GM12878 (cell line): Measurements from ENCODE around the gene DNASE1. TPM values are rescaled to one million over a fixed set of nuclear protein-coding genes. Genes with fewer than 3 reads are reported as not detected.

ENCODE experiments used
- HDAC2 ChIP-seq: fragments of 200-600 bp; sonication (generic); IDR thresholded peaks from 2 replicates; pipeline ENCODE4 v1.6.1; 2017
- NR2C2 ChIP-seq: IDR thresholded peaks from 2 replicates; pipeline ENCODE4 v1.6.1; 2011; ENCODE audit warnings: borderline replicate concordance, low read depth; ENCODE audit not compliant: control insufficient read depth, insufficient read length
- RFX5 ChIP-seq: IDR thresholded peaks from 2 replicates; pipeline ENCODE4 v1.6.1; 2011; ENCODE audit warnings: low read depth, low read length, improper control_type of control experiment
- SMAD1 ChIP-seq: fragments of 450-650 bp; IDR thresholded peaks from 2 replicates; pipeline ENCODE4 v1.6.1; 2018; ENCODE audit warnings: mild to moderate bottlenecking, low read depth; ENCODE audit not compliant: partially characterized antibody
- SPI1 ChIP-seq: IDR thresholded peaks from 2 replicates; pipeline ENCODE4 v1.6.1; 2011; ENCODE audit warnings: low read depth, mild to moderate bottlenecking, low read length, moderate library complexity, borderline replicate concordance; ENCODE audit not compliant: insufficient read depth
- polyA plus RNA-seq, 11 experiments: library from polyadenylated mRNA; depleted of rRNA in 4 of 11; unstranded in 6 of 11; stranded (reverse) in 5 of 11; fragments of >200 nt; fragmentation: Nextera tagmentation in 4 of 11; fragmentation: Illumina TruSeq in 1 of 11; extraction: Ambion mirVana in 4 of 11; extraction: Trizol in 1 of 11; gene quantifications; 1 replicate in 1 of 11; 2 replicates in 10 of 11; pipeline versions ENCODE4 v1.2.1 to v1.2.3, GENCODE V29; 2011 to 2016; ENCODE audit warnings: inconsistent platforms in 2 of 11, missing spikeins in 2 of 11, low read depth in 1 of 11
- total RNA-seq, 4 experiments: library from RNA; depleted of rRNA in 3 of 4; stranded (reverse); fragments of >200 nt in 3 of 4; fragmentation: Illumina TruSeq in 1 of 4; extraction: Trizol in 1 of 4; gene quantifications; 2 replicates each; pipeline versions ENCODE4 v1.2.1 to v1.2.3, GENCODE V29; 2013 to 2021
- TF ChIP-seq, protein P1 (sequence below): fragments of 450-650 bp; IDR thresholded peaks from 2 replicates; pipeline ENCODE4 v1.6.1; 2017; ENCODE audit warnings: mild to moderate bottlenecking, moderate library complexity
- TF ChIP-seq, protein P2 (sequence below): IDR thresholded peaks from 2 replicates; pipeline ENCODE4 v1.6.1; 2011; ENCODE audit warnings: borderline replicate concordance, low read depth, mild to moderate bottlenecking, moderate library complexity, mixed read lengths, low read length; ENCODE audit not compliant: insufficient read depth; ENCODE audit errors: extremely low read length
- TF ChIP-seq, protein P3 (sequence below): IDR thresholded peaks from 2 replicates; pipeline ENCODE4 v1.6.1; 2011; ENCODE audit warnings: borderline replicate concordance, low read depth, mild to moderate bottlenecking, moderate library complexity, low read length; ENCODE audit not compliant: insufficient read depth, poor library complexity, severe bottlenecking

Gene DNASE1
- total and polyA plus RNA-seq, 10 of the 15 experiments (the other 5 are each of a cell fraction or from before 2014, with no cell fraction given) = 0.23 to 12.0 (median 7.9) TPM

GRCh38 chr16:3706253-3707012 is 51.9 kb downstream of the DNASE1 start (continued):
- TF ChIP-seq, protein P1, sequence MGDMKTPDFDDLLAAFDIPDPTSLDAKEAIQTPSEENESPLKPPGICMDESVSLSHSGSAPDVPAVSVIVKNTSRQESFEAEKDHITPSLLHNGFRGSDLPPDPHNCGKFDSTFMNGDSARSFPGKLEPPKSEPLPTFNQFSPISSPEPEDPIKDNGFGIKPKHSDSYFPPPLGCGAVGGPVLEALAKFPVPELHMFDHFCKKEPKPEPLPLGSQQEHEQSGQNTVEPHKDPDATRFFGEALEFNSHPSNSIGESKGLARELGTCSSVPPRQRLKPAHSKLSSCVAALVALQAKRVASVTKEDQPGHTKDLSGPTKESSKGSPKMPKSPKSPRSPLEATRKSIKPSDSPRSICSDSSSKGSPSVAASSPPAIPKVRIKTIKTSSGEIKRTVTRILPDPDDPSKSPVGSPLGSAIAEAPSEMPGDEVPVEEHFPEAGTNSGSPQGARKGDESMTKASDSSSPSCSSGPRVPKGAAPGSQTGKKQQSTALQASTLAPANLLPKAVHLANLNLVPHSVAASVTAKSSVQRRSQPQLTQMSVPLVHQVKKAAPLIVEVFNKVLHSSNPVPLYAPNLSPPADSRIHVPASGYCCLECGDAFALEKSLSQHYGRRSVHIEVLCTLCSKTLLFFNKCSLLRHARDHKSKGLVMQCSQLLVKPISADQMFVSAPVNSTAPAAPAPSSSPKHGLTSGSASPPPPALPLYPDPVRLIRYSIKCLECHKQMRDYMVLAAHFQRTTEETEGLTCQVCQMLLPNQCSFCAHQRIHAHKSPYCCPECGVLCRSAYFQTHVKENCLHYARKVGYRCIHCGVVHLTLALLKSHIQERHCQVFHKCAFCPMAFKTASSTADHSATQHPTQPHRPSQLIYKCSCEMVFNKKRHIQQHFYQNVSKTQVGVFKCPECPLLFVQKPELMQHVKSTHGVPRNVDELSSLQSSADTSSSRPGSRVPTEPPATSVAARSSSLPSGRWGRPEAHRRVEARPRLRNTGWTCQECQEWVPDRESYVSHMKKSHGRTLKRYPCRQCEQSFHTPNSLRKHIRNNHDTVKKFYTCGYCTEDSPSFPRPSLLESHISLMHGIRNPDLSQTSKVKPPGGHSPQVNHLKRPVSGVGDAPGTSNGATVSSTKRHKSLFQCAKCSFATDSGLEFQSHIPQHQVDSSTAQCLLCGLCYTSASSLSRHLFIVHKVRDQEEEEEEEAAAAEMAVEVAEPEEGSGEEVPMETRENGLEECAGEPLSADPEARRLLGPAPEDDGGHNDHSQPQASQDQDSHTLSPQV = no peak
- TF ChIP-seq SMAD1 = no peak
- no peak for TF ChIP-seq SPI1
- no peak for TF ChIP-seq RFX5
- TF ChIP-seq, protein P2, sequence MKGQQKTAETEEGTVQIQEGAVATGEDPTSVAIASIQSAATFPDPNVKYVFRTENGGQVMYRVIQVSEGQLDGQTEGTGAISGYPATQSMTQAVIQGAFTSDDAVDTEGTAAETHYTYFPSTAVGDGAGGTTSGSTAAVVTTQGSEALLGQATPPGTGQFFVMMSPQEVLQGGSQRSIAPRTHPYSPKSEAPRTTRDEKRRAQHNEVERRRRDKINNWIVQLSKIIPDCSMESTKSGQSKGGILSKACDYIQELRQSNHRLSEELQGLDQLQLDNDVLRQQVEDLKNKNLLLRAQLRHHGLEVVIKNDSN = no peak
- TF ChIP-seq HDAC2 = no peak
- TF ChIP-seq, protein P3, sequence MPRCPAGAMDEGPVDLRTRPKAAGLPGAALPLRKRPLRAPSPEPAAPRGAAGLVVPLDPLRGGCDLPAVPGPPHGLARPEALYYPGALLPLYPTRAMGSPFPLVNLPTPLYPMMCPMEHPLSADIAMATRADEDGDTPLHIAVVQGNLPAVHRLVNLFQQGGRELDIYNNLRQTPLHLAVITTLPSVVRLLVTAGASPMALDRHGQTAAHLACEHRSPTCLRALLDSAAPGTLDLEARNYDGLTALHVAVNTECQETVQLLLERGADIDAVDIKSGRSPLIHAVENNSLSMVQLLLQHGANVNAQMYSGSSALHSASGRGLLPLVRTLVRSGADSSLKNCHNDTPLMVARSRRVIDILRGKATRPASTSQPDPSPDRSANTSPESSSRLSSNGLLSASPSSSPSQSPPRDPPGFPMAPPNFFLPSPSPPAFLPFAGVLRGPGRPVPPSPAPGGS = no peak
- no peak for TF ChIP-seq NR2C2

Other genes with a start within 250 kb of the DNASE1 start
Only the 7 nearest of the 8 such genes appear.
- gene ZNF597, start 211.2 kb upstream of the DNASE1 start, total RNA-seq (2014; rRNA removed) = 2.4 TPM in 2 replicates
- 2.8 TPM in 2 replicates for gene ZNF597, start 211.2 kb upstream of the DNASE1 start, total RNA-seq (2014; rRNA removed; fragmentation: Illumina TruSeq; extraction: Trizol)
- gene ZNF597, start 211.2 kb upstream of the DNASE1 start, total RNA-seq (2021) = 1.9 and 2.0 TPM in 2 replicates
- 2.7 and 3.1 TPM in 2 replicates for gene ZNF597, start 211.2 kb upstream of the DNASE1 start, polyA plus RNA-seq (2011; rRNA removed)
- gene ZNF597, start 211.2 kb upstream of the DNASE1 start, polyA plus RNA-seq (2014; fragmentation: Illumina TruSeq; extraction: Trizol) = 2.0 and 2.8 TPM in 2 replicates
- under 1 TPM; 0.80 to 0.85 TPM for gene ZNF597, start 211.2 kb upstream of the DNASE1 start, polyA plus RNA-seq (2014; fragmentation: Nextera tagmentation; extraction: Ambion mirVana)
- gene ZNF597, start 211.2 kb upstream of the DNASE1 start, polyA plus RNA-seq (2014; rRNA removed) = 1.2 and 1.5 TPM in 2 replicates
- gene ZNF597, start 211.2 kb upstream of the DNASE1 start, polyA plus RNA-seq (2016; fragmentation: Nextera tagmentation; extraction: Ambion mirVana) = 1 to 10 TPM; 1.3 to 2.8 TPM
- gene NAA60, start 211.0 kb upstream of the DNASE1 start, total RNA-seq (2014; rRNA removed) = 17.6 and 19.3 TPM in 2 replicates
- gene NAA60, start 211.0 kb upstream of the DNASE1 start, total RNA-seq (2014; rRNA removed; fragmentation: Illumina TruSeq; extraction: Trizol) = 10.9 and 15.6 TPM in 2 replicates
- gene NAA60, start 211.0 kb upstream of the DNASE1 start, total RNA-seq (2021) = 38.6 and 39.7 TPM in 2 replicates
- gene NAA60, start 211.0 kb upstream of the DNASE1 start, polyA plus RNA-seq (2011; rRNA removed) = 24.3 and 30.8 TPM in 2 replicates
- 42.5 and 54.7 TPM in 2 replicates for gene NAA60, start 211.0 kb upstream of the DNASE1 start, polyA plus RNA-seq (2014; fragmentation: Illumina TruSeq; extraction: Trizol)
- gene NAA60, start 211.0 kb upstream of the DNASE1 start, polyA plus RNA-seq (2014; fragmentation: Nextera tagmentation; extraction: Ambion mirVana) = 1 to 10 TPM; 6.2 to 9.1 TPM
- gene NAA60, start 211.0 kb upstream of the DNASE1 start, polyA plus RNA-seq (2014; rRNA removed) = 32.2 and 39.1 TPM in 2 replicates
- 10 to 100 TPM; 38.4 to 43.1 TPM for gene NAA60, start 211.0 kb upstream of the DNASE1 start, polyA plus RNA-seq (2016; fragmentation: Nextera tagmentation; extraction: Ambion mirVana)
- not detected in 2 replicates for gene C16orf90, start 159.2 kb upstream of the DNASE1 start, total RNA-seq (2014; rRNA removed)
- not detected in 2 replicates for gene C16orf90, start 159.2 kb upstream of the DNASE1 start, total RNA-seq (2014; rRNA removed; fragmentation: Illumina TruSeq; extraction: Trizol)
- gene C16orf90, start 159.2 kb upstream of the DNASE1 start, total RNA-seq (2021) = not detected in 2 replicates
- gene C16orf90, start 159.2 kb upstream of the DNASE1 start, polyA plus RNA-seq (2011; rRNA removed) = not detected in 2 replicates
- not detected in 2 replicates for gene C16orf90, start 159.2 kb upstream of the DNASE1 start, polyA plus RNA-seq (2014; fragmentation: Illumina TruSeq; extraction: Trizol)
- gene C16orf90, start 159.2 kb upstream of the DNASE1 start, polyA plus RNA-seq (2014; fragmentation: Nextera tagmentation; extraction: Ambion mirVana) = not detected
- not detected in 2 replicates for gene C16orf90, start 159.2 kb upstream of the DNASE1 start, polyA plus RNA-seq (2014; rRNA removed)
- not detected for gene C16orf90, start 159.2 kb upstream of the DNASE1 start, polyA plus RNA-seq (2016; fragmentation: Nextera tagmentation; extraction: Ambion mirVana)
- 3.8 and 6.0 TPM in 2 replicates for gene CLUAP1, start 153.7 kb upstream of the DNASE1 start, total RNA-seq (2014; rRNA removed)
- 8.5 and 11.2 TPM in 2 replicates for gene CLUAP1, start 153.7 kb upstream of the DNASE1 start, total RNA-seq (2014; rRNA removed; fragmentation: Illumina TruSeq; extraction: Trizol)
- gene CLUAP1, start 153.7 kb upstream of the DNASE1 start, total RNA-seq (2021) = 6.9 and 7.1 TPM in 2 replicates
- 15.0 and 19.5 TPM in 2 replicates for gene CLUAP1, start 153.7 kb upstream of the DNASE1 start, polyA plus RNA-seq (2011; rRNA removed)
- 8.2 and 14.5 TPM in 2 replicates for gene CLUAP1, start 153.7 kb upstream of the DNASE1 start, polyA plus RNA-seq (2014; fragmentation: Illumina TruSeq; extraction: Trizol)
- gene CLUAP1, start 153.7 kb upstream of the DNASE1 start, polyA plus RNA-seq (2014; fragmentation: Nextera tagmentation; extraction: Ambion mirVana) = 10 to 100 TPM; 14.9 to 16.2 TPM
- 5.0 and 7.9 TPM in 2 replicates for gene CLUAP1, start 153.7 kb upstream of the DNASE1 start, polyA plus RNA-seq (2014; rRNA removed)
- 10 to 100 TPM; 14.6 to 15.1 TPM for gene CLUAP1, start 153.7 kb upstream of the DNASE1 start, polyA plus RNA-seq (2016; fragmentation: Nextera tagmentation; extraction: Ambion mirVana)
- 14.1 and 15.0 TPM in 2 replicates for gene NLRC3, start 77.3 kb upstream of the DNASE1 start, total RNA-seq (2014; rRNA removed)
- gene NLRC3, start 77.3 kb upstream of the DNASE1 start, total RNA-seq (2014; rRNA removed; fragmentation: Illumina TruSeq; extraction: Trizol) = 7.9 and 8.2 TPM in 2 replicates
- 17.8 and 18.2 TPM in 2 replicates for gene NLRC3, start 77.3 kb upstream of the DNASE1 start, total RNA-seq (2021)
- 6.7 and 6.8 TPM in 2 replicates for gene NLRC3, start 77.3 kb upstream of the DNASE1 start, polyA plus RNA-seq (2011; rRNA removed)
- gene NLRC3, start 77.3 kb upstream of the DNASE1 start, polyA plus RNA-seq (2014; fragmentation: Illumina TruSeq; extraction: Trizol) = 9.2 and 9.4 TPM in 2 replicates
- 1 to 10 TPM; 2.2 to 2.4 TPM for gene NLRC3, start 77.3 kb upstream of the DNASE1 start, polyA plus RNA-seq (2014; fragmentation: Nextera tagmentation; extraction: Ambion mirVana)
- 11.1 and 11.2 TPM in 2 replicates for gene NLRC3, start 77.3 kb upstream of the DNASE1 start, polyA plus RNA-seq (2014; rRNA removed)
- 1 to 10 TPM; 6.1 to 6.9 TPM for gene NLRC3, start 77.3 kb upstream of the DNASE1 start, polyA plus RNA-seq (2016; fragmentation: Nextera tagmentation; extraction: Ambion mirVana)
- gene SLX4, start 43.1 kb upstream of the DNASE1 start, total RNA-seq (2014; rRNA removed) = 6.0 and 6.1 TPM in 2 replicates
- gene SLX4, start 43.1 kb upstream of the DNASE1 start, total RNA-seq (2014; rRNA removed; fragmentation: Illumina TruSeq; extraction: Trizol) = 4.7 and 5.1 TPM in 2 replicates
- gene SLX4, start 43.1 kb upstream of the DNASE1 start, total RNA-seq (2021) = 12.3 and 12.4 TPM in 2 replicates
- gene SLX4, start 43.1 kb upstream of the DNASE1 start, polyA plus RNA-seq (2011; rRNA removed) = 2.7 and 3.3 TPM in 2 replicates
- gene SLX4, start 43.1 kb upstream of the DNASE1 start, polyA plus RNA-seq (2014; fragmentation: Illumina TruSeq; extraction: Trizol) = 6.9 and 8.0 TPM in 2 replicates
- gene SLX4, start 43.1 kb upstream of the DNASE1 start, polyA plus RNA-seq (2014; fragmentation: Nextera tagmentation; extraction: Ambion mirVana) = under 1 TPM; 0.18 to 0.47 TPM
- gene SLX4, start 43.1 kb upstream of the DNASE1 start, polyA plus RNA-seq (2014; rRNA removed) = 8.3 and 8.4 TPM in 2 replicates
- gene SLX4, start 43.1 kb upstream of the DNASE1 start, polyA plus RNA-seq (2016; fragmentation: Nextera tagmentation; extraction: Ambion mirVana) = 1 to 10 TPM; 4.1 to 4.5 TPM
- gene TRAP1, start 62.8 kb downstream of the DNASE1 start, total RNA-seq (2014; rRNA removed) = 308 and 442 TPM in 2 replicates
- gene TRAP1, start 62.8 kb downstream of the DNASE1 start, total RNA-seq (2014; rRNA removed; fragmentation: Illumina TruSeq; extraction: Trizol) = 102 and 111 TPM in 2 replicates
- gene TRAP1, start 62.8 kb downstream of the DNASE1 start, total RNA-seq (2021) = 287 and 303 TPM in 2 replicates
- 106 and 262 TPM in 2 replicates for gene TRAP1, start 62.8 kb downstream of the DNASE1 start, polyA plus RNA-seq (2011; rRNA removed)
- 112 and 214 TPM in 2 replicates for gene TRAP1, start 62.8 kb downstream of the DNASE1 start, polyA plus RNA-seq (2014; fragmentation: Illumina TruSeq; extraction: Trizol)
- gene TRAP1, start 62.8 kb downstream of the DNASE1 start, polyA plus RNA-seq (2014; fragmentation: Nextera tagmentation; extraction: Ambion mirVana) = 10 to 100 TPM; 16.3 to 60.3 TPM
- 238 and 391 TPM in 2 replicates for gene TRAP1, start 62.8 kb downstream of the DNASE1 start, polyA plus RNA-seq (2014; rRNA removed)
- 100 to 1,000 TPM; 243 to 265 TPM for gene TRAP1, start 62.8 kb downstream of the DNASE1 start, polyA plus RNA-seq (2016; fragmentation: Nextera tagmentation; extraction: Ambion mirVana)